ENCODE measurements around the gene PGM5. TPM values are rescaled to one million over a fixed set of nuclear protein-coding genes. Genes with fewer than 3 reads are reported as not detected.

The PGM5 gene
- total and polyA plus RNA-seq, 2 of the 8 experiments (the other 6 are each of a cell fraction or from before 2014, with no cell fraction given) = not detected

GRCh38 chr9:68567565-68567964 is 211.2 kb downstream of the PGM5 start:
- peaks cover 0 to 3% (median 0%) of the 10 kb centered on the region in 4 experiments; a peak in 2 of 7 replicates for H3K27me3 ChIP-seq (replicated peaks in 1 of 4; ENCODE audit: control insufficient read depth in 3 of 4, extremely low read depth in 1 of 4, insufficient read depth in 3 of 4, low read length in 3 of 4)
- TF ChIP-seq CHD1 (IDR thresholded peaks at IDR 0.05; ENCODE audit: low read depth, low read length) (no peak), BACH1 (IDR thresholded peaks at IDR 0.05; ENCODE audit: low read length) (no peak), RAD21 (IDR thresholded peaks at IDR 0.05 in 1 of 2, conservative IDR thresholded peaks at IDR 0.05 in 1 of 2; ENCODE audit: low read depth in 2 of 2, low read length in 2 of 2) (no peak), SRF (IDR thresholded peaks at IDR 0.05; ENCODE audit: low read depth, low read length) (no peak), TAF7 (optimal IDR thresholded peaks at IDR 0.05; ENCODE audit: borderline replicate concordance, low read depth, low read length) (no peak), YY1 (IDR thresholded peaks at IDR 0.05; ENCODE audit: low read depth, low read length) (no peak), JUN (IDR thresholded peaks at IDR 0.05; ENCODE audit: low read depth, low read length) (no peak), SIX5 (IDR thresholded peaks at IDR 0.05; ENCODE audit: low read depth, low read length) (no peak), RXRA (IDR thresholded peaks at IDR 0.05; ENCODE audit: insufficient read depth, low read depth, low read length) (no peak), KDM4A (IDR thresholded peaks at IDR 0.05; ENCODE audit: low read depth, low read length, severe bottlenecking) (no peak), CEBPB (IDR thresholded peaks at IDR 0.05; ENCODE audit: low read depth, low read length) (no peak)
- TF ChIP-seq, protein P1, sequence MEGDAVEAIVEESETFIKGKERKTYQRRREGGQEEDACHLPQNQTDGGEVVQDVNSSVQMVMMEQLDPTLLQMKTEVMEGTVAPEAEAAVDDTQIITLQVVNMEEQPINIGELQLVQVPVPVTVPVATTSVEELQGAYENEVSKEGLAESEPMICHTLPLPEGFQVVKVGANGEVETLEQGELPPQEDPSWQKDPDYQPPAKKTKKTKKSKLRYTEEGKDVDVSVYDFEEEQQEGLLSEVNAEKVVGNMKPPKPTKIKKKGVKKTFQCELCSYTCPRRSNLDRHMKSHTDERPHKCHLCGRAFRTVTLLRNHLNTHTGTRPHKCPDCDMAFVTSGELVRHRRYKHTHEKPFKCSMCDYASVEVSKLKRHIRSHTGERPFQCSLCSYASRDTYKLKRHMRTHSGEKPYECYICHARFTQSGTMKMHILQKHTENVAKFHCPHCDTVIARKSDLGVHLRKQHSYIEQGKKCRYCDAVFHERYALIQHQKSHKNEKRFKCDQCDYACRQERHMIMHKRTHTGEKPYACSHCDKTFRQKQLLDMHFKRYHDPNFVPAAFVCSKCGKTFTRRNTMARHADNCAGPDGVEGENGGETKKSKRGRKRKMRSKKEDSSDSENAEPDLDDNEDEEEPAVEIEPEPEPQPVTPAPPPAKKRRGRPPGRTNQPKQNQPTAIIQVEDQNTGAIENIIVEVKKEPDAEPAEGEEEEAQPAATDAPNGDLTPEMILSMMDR (IDR thresholded peaks at IDR 0.05; ENCODE audit: control extremely low read depth in 1 of 3, insufficient read depth in 1 of 3, low read depth in 1 of 3, low read length in 3 of 3) = no peak

More at GRCh38 chr9:68567565-68567964, 211.2 kb downstream of the PGM5 start:
- no peak overlapping the region for H3K4me3 ChIP-seq (ENCODE audit: extremely low read depth in 1 of 4, insufficient read depth in 2 of 4, low read depth in 3 of 4, low read length in 4 of 4)
- H3K23me2 ChIP-seq (ENCODE audit: low read depth, low read length) = peaks cover 2% of the 10 kb centered on the region; the same call in 1 of the 2 replicates
- H2BK12ac ChIP-seq (ENCODE audit: low read depth, low read length) = no peak overlapping the region
- H4K8ac ChIP-seq (ENCODE audit: extremely low read depth, insufficient read depth, low read length) = no peak overlapping the region
- ChIA-PET POLR2A (ENCODE audit: partially characterized antibody) (interaction anchor here (0.8 kb wide), 1 partner anchor 465 kb away, joined by 3 read pairs; no protein-coding TSS in a partner anchor), CTCF (ENCODE audit: partially characterized antibody) (interaction anchor here (0.5 to 3.5 kb wide), 37 partner anchors 8 to 467 kb away, joined by 3 to 32 read pairs (median 4); partner anchors contain the start of gene TMEM252)
- no peak overlapping the region for H3K14ac ChIP-seq (ENCODE audit: insufficient read length)
- H3K9ac ChIP-seq (replicated peaks in 1 of 4; ENCODE audit: extremely low read depth in 1 of 4, low read depth in 3 of 4, low read length in 3 of 4) = no peak overlapping the region
- no peak overlapping the region for H4K91ac ChIP-seq (replicated peaks; ENCODE audit: insufficient read length, low read length)
- H2BK120ac ChIP-seq (replicated peaks; ENCODE audit: low read depth, low read length) = no peak overlapping the region
- no peaks in the 10 kb centered on the region for H4K20me1 ChIP-seq (replicated peaks in 1 of 2; ENCODE audit: control insufficient read depth in 1 of 2, insufficient read depth in 2 of 2, low read length in 2 of 2)
- H2BK20ac ChIP-seq (ENCODE audit: low read length) = no peak overlapping the region
- no peaks in the 10 kb centered on the region for H3K36me3 ChIP-seq (ENCODE audit: control insufficient read depth in 2 of 4, insufficient read depth in 4 of 4, low read length in 3 of 4)
- no peak overlapping the region for H2BK5ac ChIP-seq (ENCODE audit: low read depth, low read length)
- no peak overlapping the region for H2BK15ac ChIP-seq (ENCODE audit: low read length)
- no peak overlapping the region for H3K56ac ChIP-seq (replicated peaks; ENCODE audit: insufficient read length, low read depth, low read length)
- H2AK5ac ChIP-seq (ENCODE audit: low read depth, low read length) = no peak overlapping the region
- no peak overlapping the region for H4K5ac ChIP-seq (ENCODE audit: insufficient read length, low read depth, low read length)
- 82% methylated on average over 3 of the region's 3 CpGs; no CpG with 5 or more reads in 1 of the 2 experiments for WGBS, 2 experiments (ENCODE audit: extremely low coverage in 1 of 2, insufficient coverage in 1 of 2, insufficient read length in 1 of 2, insufficient replicate concordance in 2 of 2, low coverage in 1 of 2, low lambda C conversion rate in 2 of 2, missing lambda C conversion rate in 1 of 2)
- H3K79me1 ChIP-seq (ENCODE audit: low read depth, low read length) = no peaks in the 10 kb centered on the region
- H3K4ac ChIP-seq (replicated peaks; ENCODE audit: insufficient read length, low read depth, low read length) = no peak overlapping the region
- FAIRE-seq (no peak), DNase-seq (ENCODE audit: low read depth in 1 of 2, low spot score in 2 of 2) (no peak)
- H2AFZ ChIP-seq (ENCODE audit: low read length) = no peak overlapping the region
- no peak overlapping the region for H3K23ac ChIP-seq (ENCODE audit: insufficient read length)
- peaks cover 0 to 5% (median 1%) of the 10 kb centered on the region in 4 experiments; a peak in 4 of 7 replicates for H3K4me1 ChIP-seq (replicated peaks in 1 of 4; ENCODE audit: control insufficient read depth in 3 of 4, insufficient read depth in 4 of 4, low read length in 3 of 4)
- H3K27ac ChIP-seq (ENCODE audit: low read depth, low read length) = no peak overlapping the region
- no peak overlapping the region for H3K18ac ChIP-seq (ENCODE audit: extremely low read depth, low read length)
- H3K9me3 ChIP-seq (ENCODE audit: insufficient read depth in 2 of 2, low read depth in 1 of 2, low read length in 1 of 2) = no peaks in the 10 kb centered on the region
- H3K4me2 ChIP-seq (ENCODE audit: insufficient read depth in 1 of 2, low read depth in 2 of 2, low read length in 2 of 2) = no peak overlapping the region
- no peaks in the 10 kb centered on the region for H3K79me2 ChIP-seq (ENCODE audit: control insufficient read depth in 1 of 2, insufficient read depth in 2 of 2, low read length in 2 of 2)
